KMS-11 (cell line): ENCODE results near the gene MAD2L1BP.

Experiments used
- H2AFZ ChIP-seq: fragments of 200-600 bp; sonication (generic); 2 replicates; pipeline ENCODE4 v1.6.1; 2016; ENCODE audit warnings: antibody characterized with exemption, mixed run types, low read depth
- H3K27ac ChIP-seq: fragments of 200-600 bp; sonication (generic); 2 replicates; pipeline ENCODE4 v1.6.1; 2016; ENCODE audit warnings: mild to moderate bottlenecking, mixed run types
- H3K27me3 ChIP-seq: fragments of 200-600 bp; sonication (generic); 2 replicates; pipeline ENCODE4 v1.6.1; 2017; ENCODE audit warnings: mild to moderate bottlenecking, low read depth, mixed run types, moderate library complexity; ENCODE audit not compliant: insufficient read depth
- H3K36me3 ChIP-seq: fragments of 200-600 bp; sonication (generic); 2 replicates; pipeline ENCODE4 v1.6.1; 2017; ENCODE audit warnings: mild to moderate bottlenecking, mixed run types; ENCODE audit not compliant: insufficient read depth
- H3K4me1 ChIP-seq: fragments of 200-600 bp; sonication (generic); 2 replicates; pipeline ENCODE4 v1.6.1; 2016; ENCODE audit warnings: mild to moderate bottlenecking, low read depth, mixed run types; ENCODE audit not compliant: poor library complexity, severe bottlenecking
- H3K4me2 ChIP-seq: fragments of 200-600 bp; sonication (generic); 2 replicates; pipeline ENCODE4 v1.7.0; 2016; ENCODE audit warnings: mild to moderate bottlenecking, mixed run types
- H3K4me3 ChIP-seq: fragments of 200-600 bp; sonication (generic); IDR thresholded peaks from 2 replicates; pipeline ENCODE4 v1.6.1; 2017; ENCODE audit warnings: low read depth, low read length, mixed read lengths; ENCODE audit not compliant: insufficient read depth
- H3K79me2 ChIP-seq: fragments of 200-600 bp; sonication (generic); 2 replicates; pipeline ENCODE4 v1.6.1; 2016; ENCODE audit warnings: low read depth, mixed run types; ENCODE audit not compliant: insufficient read depth
- H3K9ac ChIP-seq: fragments of 200-600 bp; sonication (generic); 2 replicates; pipeline ENCODE4 v1.6.1; 2016; ENCODE audit warnings: mild to moderate bottlenecking, mixed run types
- H4K20me1 ChIP-seq: fragments of 200-600 bp; sonication (generic); 2 replicates; pipeline ENCODE4 v1.6.1; 2016; ENCODE audit warnings: mild to moderate bottlenecking, mixed run types; ENCODE audit not compliant: insufficient read depth
- CTCF ChIP-seq: fragments of 200-600 bp; sonication (generic); conservative IDR thresholded peaks from 2 replicates; pipeline ENCODE4 v1.6.1; 2017; ENCODE audit warnings: low read depth, mild to moderate bottlenecking, antibody characterized with exemption, low read length, moderate library complexity, mixed read lengths

Gene MAD2L1BP

GRCh38 chr6:43616725-43617472, 18.7 kb upstream of the MAD2L1BP start:
- Histone ChIP-seq H3K79me2 (no peaks in the 10 kb centered on the region), H3K4me2 (no peak overlapping the region), H3K36me3 (no peaks in the 10 kb centered on the region), H4K20me1 (no peaks in the 10 kb centered on the region), H3K27me3 (no peaks in the 10 kb centered on the region), H3K9ac (no peak overlapping the region), H2AFZ (no peak overlapping the region), H3K4me3 (no peak overlapping the region), H3K4me1 (no peaks in the 10 kb centered on the region), H3K27ac (no peak overlapping the region)
- TF ChIP-seq CTCF: no peak

GRCh38 chr6:43621078-43621835, 14.4 kb upstream of the MAD2L1BP start:
- no peaks in the 10 kb centered on the region; the same call in 1 of the 2 replicates for H3K36me3 ChIP-seq
- peaks cover 2% of the 10 kb centered on the region for H3K4me1 ChIP-seq
- no peak overlapping the region for H3K4me3 ChIP-seq
- no peaks in the 10 kb centered on the region for H3K79me2 ChIP-seq
- no peaks in the 10 kb centered on the region for H3K27me3 ChIP-seq
- no peak overlapping the region for H3K9ac ChIP-seq
- no peak overlapping the region for H3K4me2 ChIP-seq
- H2AFZ ChIP-seq: no peak overlapping the region
- TF ChIP-seq CTCF: no peak
- H4K20me1 ChIP-seq: no peaks in the 10 kb centered on the region
- H3K27ac ChIP-seq: no peak overlapping the region

GRCh38 chr6:43621836-43622180, 13.8 kb upstream of the MAD2L1BP start:
- H3K4me3 ChIP-seq: no peak overlapping the region
- no peak for TF ChIP-seq CTCF
- H3K36me3 ChIP-seq: no peaks in the 10 kb centered on the region; the same call in 1 of the 2 replicates
- H3K27ac ChIP-seq: no peak overlapping the region
- H3K9ac ChIP-seq: no peak overlapping the region
- peaks cover 8% of the 10 kb centered on the region for H3K4me1 ChIP-seq
- no peaks in the 10 kb centered on the region for H3K27me3 ChIP-seq
- H3K79me2 ChIP-seq: 0 out of 2 replicates have a peak, but pooled peaks cover under 1% of the 10 kb centered on the region
- no peak overlapping the region for H2AFZ ChIP-seq
- H4K20me1 ChIP-seq: no peaks in the 10 kb centered on the region
- H3K4me2 ChIP-seq: no peak overlapping the region

- Histone ChIP-seq H4K20me1 (no peaks in the 10 kb centered on the region), H3K4me1 (peaks cover 15% of the 10 kb centered on the region), H3K4me2 (no peak overlapping the region), H2AFZ (no peak overlapping the region), H3K27me3 (no peaks in the 10 kb centered on the region), H3K27ac (no peak overlapping the region), H3K4me3 (no peak overlapping the region), H3K79me2 (peaks cover 5% of the 10 kb centered on the region; the same call in 1 of the 2 replicates), H3K9ac (no peak overlapping the region), H3K36me3 (no peaks in the 10 kb centered on the region; the same call in 1 of the 2 replicates)
- no peak for TF ChIP-seq CTCF
These were observed 13.1 kb upstream of the MAD2L1BP start for GRCh38 chr6:43622541-43622940.
